Measurements from ENCODE around the gene ZNF197.

DNA sequence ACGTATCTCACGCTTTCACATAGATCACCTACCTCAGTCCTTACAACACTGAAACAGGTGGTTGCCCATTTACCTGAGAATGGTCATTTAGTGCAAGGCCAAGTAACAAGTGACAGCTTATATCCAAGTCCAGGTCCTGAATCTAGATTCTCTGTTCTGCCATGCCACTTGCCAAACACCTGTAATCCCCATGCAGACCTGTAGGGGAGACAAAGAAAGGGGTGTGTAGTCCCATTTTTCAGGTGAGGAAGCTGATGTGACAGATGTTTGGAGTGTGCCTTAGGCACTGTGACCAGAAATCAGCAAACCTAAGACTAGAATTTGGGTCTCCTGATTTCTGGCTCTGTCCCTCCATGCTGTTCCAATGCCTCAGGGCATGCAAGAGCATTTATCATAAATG, 36.4 kb downstream of the ZNF197 start:
- TF ChIP-seq, protein P1, sequence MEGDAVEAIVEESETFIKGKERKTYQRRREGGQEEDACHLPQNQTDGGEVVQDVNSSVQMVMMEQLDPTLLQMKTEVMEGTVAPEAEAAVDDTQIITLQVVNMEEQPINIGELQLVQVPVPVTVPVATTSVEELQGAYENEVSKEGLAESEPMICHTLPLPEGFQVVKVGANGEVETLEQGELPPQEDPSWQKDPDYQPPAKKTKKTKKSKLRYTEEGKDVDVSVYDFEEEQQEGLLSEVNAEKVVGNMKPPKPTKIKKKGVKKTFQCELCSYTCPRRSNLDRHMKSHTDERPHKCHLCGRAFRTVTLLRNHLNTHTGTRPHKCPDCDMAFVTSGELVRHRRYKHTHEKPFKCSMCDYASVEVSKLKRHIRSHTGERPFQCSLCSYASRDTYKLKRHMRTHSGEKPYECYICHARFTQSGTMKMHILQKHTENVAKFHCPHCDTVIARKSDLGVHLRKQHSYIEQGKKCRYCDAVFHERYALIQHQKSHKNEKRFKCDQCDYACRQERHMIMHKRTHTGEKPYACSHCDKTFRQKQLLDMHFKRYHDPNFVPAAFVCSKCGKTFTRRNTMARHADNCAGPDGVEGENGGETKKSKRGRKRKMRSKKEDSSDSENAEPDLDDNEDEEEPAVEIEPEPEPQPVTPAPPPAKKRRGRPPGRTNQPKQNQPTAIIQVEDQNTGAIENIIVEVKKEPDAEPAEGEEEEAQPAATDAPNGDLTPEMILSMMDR (conservative IDR thresholded peaks at IDR 0.05; ENCODE audit: low read length): peak; percentile 43
- no peak for TF ChIP-seq EZH2phosphoT487 (IDR thresholded peaks at IDR 0.05; ENCODE audit: borderline replicate concordance)

Data from Loucy (cell line).